Measurements from ENCODE around the gene PPFIBP2. TPM values are rescaled to one million over a fixed set of nuclear protein-coding genes. Genes with fewer than 3 reads are reported as not detected.

The PPFIBP2 gene
- total RNA-seq, 4 donors from 2014 or later: 8.0 to 26.5 (median 11.3) TPM

GRCh38 chr11:7617032-7617431 lies 103.2 kb downstream of the PPFIBP2 start:
- H3K9me3 ChIP-seq: no peaks in the 10 kb centered on the region
- H3K27me3 ChIP-seq: no peaks in the 10 kb centered on the region
- no peak overlapping the region for H3K4me3 ChIP-seq
- H3K36me3 ChIP-seq: peaks cover 0 to 29% of the 10 kb centered on the region in 2 donors
- ATAC-seq: no peak
- H3K4me1 ChIP-seq: no peaks in the 10 kb centered on the region
- 100% methylated on average over 1 of the region's 8 CpGs; no CpG with 5 or more reads in 1 of the 2 donors for WGBS, 2 donors (ENCODE audit: low coverage in 1 of 2)
- H3K27ac ChIP-seq: no peak overlapping the region
- no peak for TF ChIP-seq POLR2A (IDR thresholded peaks at IDR 0.05)
- TF ChIP-seq POLR2AphosphoS5 (IDR thresholded peaks at IDR 0.05): no peak
- TF ChIP-seq CTCF (IDR thresholded peaks at IDR 0.05): no peak

DNA sequence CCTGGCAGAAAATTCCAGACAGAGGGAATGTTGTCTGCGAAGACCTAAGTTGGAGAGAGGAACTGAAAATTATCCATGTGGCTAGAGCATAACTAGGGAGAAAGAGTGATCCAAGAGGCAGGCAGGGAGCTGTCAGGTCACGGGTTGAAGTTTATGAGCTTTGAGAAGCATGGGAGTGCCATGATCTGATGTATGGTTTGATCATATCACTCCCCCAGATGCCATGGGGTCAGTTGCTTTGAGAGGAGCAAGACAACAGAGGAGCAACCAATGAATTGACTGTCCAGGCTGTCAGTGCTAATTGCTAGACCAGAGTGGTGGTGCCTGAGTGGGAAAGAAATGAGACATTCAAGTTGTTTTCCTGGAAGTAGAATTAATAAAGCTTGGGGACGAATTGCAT lies 105.5 kb downstream of the PPFIBP2 start:
- TF ChIP-seq CTCF (IDR thresholded peaks at IDR 0.05) (no peak), POLR2A (IDR thresholded peaks at IDR 0.05) (no peak), EP300 (IDR thresholded peaks at IDR 0.05) (no peak), POLR2AphosphoS5 (IDR thresholded peaks at IDR 0.05) (no peak)
- no peak overlapping the region for H3K27ac ChIP-seq
- WGBS, 2 donors (ENCODE audit: low coverage in 1 of 2): 73 to 84% methylated on average over 3 of the region's 3 CpGs
- no peaks in the 10 kb centered on the region for H3K9me3 ChIP-seq
- H3K4me3 ChIP-seq: no peak overlapping the region
- no peak for ATAC-seq
- peaks cover 0 to 48% of the 10 kb centered on the region in 2 donors for H3K36me3 ChIP-seq
- H3K27me3 ChIP-seq: no peaks in the 10 kb centered on the region
- H3K4me1 ChIP-seq: no peaks in the 10 kb centered on the region

DNA sequence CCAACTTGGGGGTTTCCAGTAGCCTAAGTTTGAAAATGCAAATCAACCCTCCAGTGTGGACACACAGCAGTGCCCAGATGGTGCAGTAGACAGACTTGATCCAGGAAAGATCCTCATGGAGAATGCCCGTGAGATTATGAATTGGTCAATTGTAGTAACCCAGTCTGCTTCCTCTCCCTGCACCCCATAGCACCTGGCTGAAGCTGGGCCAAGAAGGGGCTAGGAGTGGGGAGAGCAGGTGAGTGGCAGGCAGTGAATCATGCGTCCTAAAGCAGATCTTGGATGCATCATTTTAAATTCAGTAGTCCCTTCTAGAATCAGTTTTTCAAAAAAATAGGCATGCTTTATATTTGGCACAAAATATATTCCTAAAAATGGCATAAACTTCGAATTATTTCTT lies 107.3 kb downstream of the PPFIBP2 start:
- no peak for ATAC-seq
- no peak overlapping the region for H3K4me3 ChIP-seq
- WGBS, 2 donors (ENCODE audit: low coverage in 1 of 2): 81 to 82% methylated on average over 3 of the region's 3 CpGs
- no peaks in the 10 kb centered on the region for H3K4me1 ChIP-seq
- H3K27ac ChIP-seq: no peak overlapping the region
- peaks cover 0 to 58% of the 10 kb centered on the region in 2 donors for H3K36me3 ChIP-seq
- H3K27me3 ChIP-seq: no peaks in the 10 kb centered on the region
- no peak for TF ChIP-seq POLR2AphosphoS5 (IDR thresholded peaks at IDR 0.05)
- TF ChIP-seq POLR2A (IDR thresholded peaks at IDR 0.05): no peak
- no peak for TF ChIP-seq CTCF (IDR thresholded peaks at IDR 0.05)
- no peak for TF ChIP-seq EP300 (IDR thresholded peaks at IDR 0.05)
- no peaks in the 10 kb centered on the region for H3K9me3 ChIP-seq

GRCh38 chr11:7621554-7621953 lies 107.8 kb downstream of the PPFIBP2 start:
- Histone ChIP-seq H3K9me3 (no peaks in the 10 kb centered on the region), H3K4me3 (no peak overlapping the region), H3K36me3 (peaks cover 0 to 58% of the 10 kb centered on the region in 2 donors), H3K27ac (no peak overlapping the region), H3K4me1 (no peaks in the 10 kb centered on the region), H3K27me3 (no peaks in the 10 kb centered on the region)
- no peak for TF ChIP-seq EP300 (IDR thresholded peaks at IDR 0.05)
- TF ChIP-seq POLR2A (IDR thresholded peaks at IDR 0.05): no peak
- TF ChIP-seq POLR2AphosphoS5 (IDR thresholded peaks at IDR 0.05): no peak
- TF ChIP-seq CTCF (IDR thresholded peaks at IDR 0.05): no peak
- WGBS, 2 donors (ENCODE audit: low coverage in 1 of 2): 0 to 20% methylated on average over 1 of the region's 1 CpG
- ATAC-seq: no peak

DNA sequence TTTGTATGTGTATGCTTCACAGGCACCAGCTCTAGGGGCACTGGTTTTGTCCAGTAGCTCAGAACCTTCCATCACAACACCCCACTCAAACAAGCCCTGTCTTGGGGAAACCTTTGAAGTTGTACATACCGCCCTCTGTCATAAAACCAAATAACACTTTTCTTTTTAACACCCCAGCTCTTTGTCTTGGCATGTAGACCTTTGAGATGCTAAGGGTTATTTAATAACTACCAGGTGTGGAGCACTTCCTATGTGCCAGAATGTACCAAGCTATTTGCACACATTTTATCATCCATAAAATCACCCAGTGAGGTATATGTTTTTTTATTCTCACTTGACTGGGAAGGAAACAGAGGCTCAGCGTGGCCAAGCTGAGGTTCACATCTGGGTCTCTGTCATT lies 108.9 kb downstream of the PPFIBP2 start:
- no peaks in the 10 kb centered on the region for H3K9me3 ChIP-seq
- H3K4me1 ChIP-seq: no peaks in the 10 kb centered on the region
- H3K27me3 ChIP-seq: no peaks in the 10 kb centered on the region
- WGBS, 2 donors (ENCODE audit: low coverage in 1 of 2): 81 to 85% methylated on average over 2 of the region's 2 CpGs
- peaks cover 0 to 51% of the 10 kb centered on the region in 2 donors for H3K36me3 ChIP-seq
- TF ChIP-seq POLR2AphosphoS5 (IDR thresholded peaks at IDR 0.05) (no peak), CTCF (IDR thresholded peaks at IDR 0.05) (no peak), EP300 (IDR thresholded peaks at IDR 0.05) (no peak), POLR2A (IDR thresholded peaks at IDR 0.05) (no peak)
- H3K4me3 ChIP-seq: no peak overlapping the region
- no peak for ATAC-seq
- H3K27ac ChIP-seq: no peak overlapping the region
